GM10248 (cell line): Measurements from ENCODE around the gene SLC25A34.

Experiments
- CTCF ChIA-PET: fragments of 300-600 bp; sonication (Branson Sonifier 250); formaldehyde crosslinking; extraction: SDS; loops from one replicate; lab custom pipeline; 2021; ENCODE audit warnings: antibody characterized with exemption; lab: Yijun Ruan, JAX
- POLR2A ChIA-PET: fragments of 350-650 bp; sonication (Branson Sonifier 250); formaldehyde crosslinking; extraction: SDS; loops from one replicate; lab custom pipeline; 2020; ENCODE audit warnings: antibody characterized with exemption; lab: Yijun Ruan, JAX
- DNase-seq: peaks from one replicate; pipeline ENCODE4 v3.0.0; 2012; ENCODE audit errors: extremely low spot score
- CTCF ChIP-seq: IDR thresholded peaks from 2 replicates; pipeline ENCODE4 v1.5.1; 2012; ENCODE audit warnings: mild to moderate bottlenecking, low read depth; ENCODE audit errors: extremely low read depth, missing control alignments, control extremely low read depth

The SLC25A34 gene

GRCh38 chr1:15736038-15736891, at the start of gene SLC25A34:
Gene SLC25A34, plus strand, starts transcription at chr1:15736258. Its CDS starts 228 bp downstream, at chr1:15736486.
- ChIA-PET CTCF (no interaction called here), POLR2A (no interaction called here)
- no peak for DNase-seq
- TF ChIP-seq CTCF: no peak

- POLR2A ChIA-PET: no interaction called here
- DNase-seq: no peak
- CTCF ChIA-PET: no interaction called here
Measured at GRCh38 chr1:15687446-15687845, 48.6 kb upstream of the SLC25A34 start.

GRCh38 chr1:15690317-15690716, 45.7 kb upstream of the SLC25A34 start:
- POLR2A ChIA-PET: no interaction called here

More at GRCh38 chr1:15687446-15687845, 48.6 kb upstream of the SLC25A34 start:
- TF ChIP-seq CTCF: no peak

GRCh38 chr1:15691434-15692032, 44.5 kb upstream of the SLC25A34 start:
- CTCF ChIA-PET: interaction anchor here (0.9 to 1.6 kb wide), 2 partner anchors 18 to 26 kb away, joined by 3 read pairs; no protein-coding TSS in a partner anchor

More at GRCh38 chr1:15690317-15690716, 45.7 kb upstream of the SLC25A34 start:
- CTCF ChIA-PET: no interaction called here
- no peak for DNase-seq
- TF ChIP-seq CTCF: no peak

GRCh38 chr1:15692121-15692682, 43.9 kb upstream of the SLC25A34 start:
- ChIA-PET POLR2A (no interaction called here), CTCF (interaction anchor here (1.6 kb wide), 1 partner anchor 18 kb away, joined by 3 read pairs; no protein-coding TSS in a partner anchor)
- no peak for DNase-seq
- TF ChIP-seq CTCF: no peak

More at GRCh38 chr1:15691434-15692032, 44.5 kb upstream of the SLC25A34 start:
- DNase-seq: no peak
- TF ChIP-seq CTCF: no peak
- POLR2A ChIA-PET: no interaction called here

- TF ChIP-seq CTCF: no peak
- no peak for DNase-seq
- ChIA-PET CTCF (no interaction called here), POLR2A (no interaction called here)
Measured at GRCh38 chr1:15693371-15693770, 42.7 kb upstream of the SLC25A34 start.
